Chondrocyte (in vitro differentiated cells): ENCODE results near the gene FASN. TPM values are rescaled to one million over a fixed set of nuclear protein-coding genes. Genes with fewer than 3 reads are reported as not detected.

Experiments
- DNase-seq: peaks from one replicate; pipeline ENCODE4 v3.0.0; 2021; ENCODE audit warnings: mixed read lengths, low spot score
- H3K27ac Mint-ChIP-seq: one replicate; pipeline ENCODE4 v1.8.0; 2021; ENCODE audit warnings: mild to moderate bottlenecking, moderate library complexity, mixed read lengths; ENCODE audit not compliant: unreplicated experiment
- H3K27me3 Mint-ChIP-seq: 2 replicates; pipeline ENCODE4 v1.8.0; 2021; ENCODE audit warnings: low read depth, mixed read lengths
- H3K36me3 Mint-ChIP-seq: 2 replicates; pipeline ENCODE4 v1.8.0; 2021; ENCODE audit warnings: low read depth, mixed read lengths
- H3K4me1 Mint-ChIP-seq: 2 replicates; pipeline ENCODE4 v1.8.0; 2021; ENCODE audit warnings: low read depth, mild to moderate bottlenecking, mixed read lengths
- H3K4me3 Mint-ChIP-seq: one replicate; pipeline ENCODE4 v1.8.0; 2021; ENCODE audit warnings: mild to moderate bottlenecking, moderate library complexity, mixed read lengths; ENCODE audit not compliant: unreplicated experiment
- H3K9me3 Mint-ChIP-seq: 2 replicates; pipeline ENCODE4 v1.8.0; 2021; ENCODE audit warnings: low read depth, mixed read lengths
- total RNA-seq: library from RNA; stranded (reverse); gene quantifications from 3 replicates; pipeline ENCODE4 v1.2.1, GENCODE V29; 2021
- TF ChIP-seq, protein P1 (sequence below): fragments of 200-600 bp; sonication (generic); IDR thresholded peaks from 2 replicates; pipeline ENCODE4 v1.5.0; 2021; ENCODE audit warnings: antibody characterized with exemption, mild to moderate bottlenecking, moderate library complexity

The FASN gene
- total RNA-seq, 1 donor from 2014 or later: 141 TPM

GRCh38 chr17:82098939-82099763 is 1.1 kb upstream of the FASN start:
- DNase-seq: no peak
- Mint-ChIP-seq H3K27ac (peak overlapping the region; percentile 78), H3K4me3 (peak overlapping the region; percentile 70), H3K4me1 (peaks cover 22% of the 10 kb centered on the region), H3K9me3 (no peaks in the 10 kb centered on the region), H3K27me3 (no peaks in the 10 kb centered on the region), H3K36me3 (peaks cover 1% of the 10 kb centered on the region)
- TF ChIP-seq, protein P1, sequence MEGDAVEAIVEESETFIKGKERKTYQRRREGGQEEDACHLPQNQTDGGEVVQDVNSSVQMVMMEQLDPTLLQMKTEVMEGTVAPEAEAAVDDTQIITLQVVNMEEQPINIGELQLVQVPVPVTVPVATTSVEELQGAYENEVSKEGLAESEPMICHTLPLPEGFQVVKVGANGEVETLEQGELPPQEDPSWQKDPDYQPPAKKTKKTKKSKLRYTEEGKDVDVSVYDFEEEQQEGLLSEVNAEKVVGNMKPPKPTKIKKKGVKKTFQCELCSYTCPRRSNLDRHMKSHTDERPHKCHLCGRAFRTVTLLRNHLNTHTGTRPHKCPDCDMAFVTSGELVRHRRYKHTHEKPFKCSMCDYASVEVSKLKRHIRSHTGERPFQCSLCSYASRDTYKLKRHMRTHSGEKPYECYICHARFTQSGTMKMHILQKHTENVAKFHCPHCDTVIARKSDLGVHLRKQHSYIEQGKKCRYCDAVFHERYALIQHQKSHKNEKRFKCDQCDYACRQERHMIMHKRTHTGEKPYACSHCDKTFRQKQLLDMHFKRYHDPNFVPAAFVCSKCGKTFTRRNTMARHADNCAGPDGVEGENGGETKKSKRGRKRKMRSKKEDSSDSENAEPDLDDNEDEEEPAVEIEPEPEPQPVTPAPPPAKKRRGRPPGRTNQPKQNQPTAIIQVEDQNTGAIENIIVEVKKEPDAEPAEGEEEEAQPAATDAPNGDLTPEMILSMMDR: no peak

DNA sequence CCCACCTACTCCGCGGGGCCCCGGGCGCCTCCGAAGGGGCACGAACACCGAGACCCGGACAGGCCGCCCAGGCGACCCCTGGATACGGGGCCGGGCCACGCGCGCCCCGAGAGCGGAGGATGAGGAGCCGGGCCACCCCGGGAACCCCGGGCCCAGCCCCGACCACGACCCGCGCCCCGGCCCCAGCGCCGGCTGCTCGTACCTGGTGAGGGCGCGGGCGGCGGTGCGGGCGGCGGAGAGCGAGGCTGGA is 192 bp downstream of the FASN start:
- DNase-seq: no peak
- TF ChIP-seq, protein P1: no peak
- H3K27ac Mint-ChIP-seq: no peak overlapping the region
- peaks cover 22% of the 10 kb centered on the region for H3K4me1 Mint-ChIP-seq
- H3K27me3 Mint-ChIP-seq: no peaks in the 10 kb centered on the region
- no peaks in the 10 kb centered on the region for H3K9me3 Mint-ChIP-seq
- H3K36me3 Mint-ChIP-seq: peaks cover 4% of the 10 kb centered on the region
- peak overlapping the region; percentile 53 for H3K4me3 Mint-ChIP-seq

DNA sequence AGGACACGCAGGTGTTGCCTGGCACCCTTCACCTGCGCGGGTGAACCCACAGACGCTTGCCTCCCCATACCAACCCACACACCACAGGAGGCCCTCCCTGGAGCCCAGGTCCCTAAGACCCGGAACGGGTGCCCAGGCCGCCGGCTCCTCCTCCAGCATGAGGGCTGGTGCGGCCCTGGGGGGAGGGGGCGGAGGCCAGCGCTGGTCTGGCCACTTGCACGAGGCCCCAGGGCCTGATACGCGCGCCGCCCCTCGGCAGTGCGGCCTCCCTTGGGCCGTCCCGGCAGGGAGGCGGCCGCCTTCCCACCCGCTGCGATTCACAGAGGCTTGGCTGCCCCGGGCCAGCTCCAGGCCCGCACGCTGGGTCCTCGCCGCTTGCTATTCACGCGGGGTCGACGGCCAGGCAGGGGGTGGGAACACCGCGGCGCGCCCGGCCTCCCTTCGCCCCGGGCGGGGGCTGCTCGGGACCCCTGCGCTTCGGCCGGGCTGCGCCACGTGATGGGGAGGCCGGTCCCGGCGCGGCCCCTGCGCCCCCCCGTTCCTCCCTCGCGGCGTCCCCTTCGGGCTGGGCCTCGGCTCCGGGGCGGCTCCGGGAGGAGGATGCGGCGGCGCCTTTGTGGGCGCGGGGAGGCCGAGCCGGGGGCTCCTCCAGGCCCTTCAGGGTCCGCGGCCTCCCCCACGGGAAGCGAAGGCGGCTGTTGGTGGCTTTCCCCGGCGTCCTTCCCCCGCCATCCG is 685 bp downstream of the FASN start:
- TF ChIP-seq, protein P1: no peak
- peak; percentile 92 for DNase-seq
- peak overlapping the region; percentile 32 for H3K27ac Mint-ChIP-seq
- H3K27me3 Mint-ChIP-seq: no peaks in the 10 kb centered on the region
- H3K36me3 Mint-ChIP-seq: peaks cover 4% of the 10 kb centered on the region
- peaks cover 22% of the 10 kb centered on the region for H3K4me1 Mint-ChIP-seq
- no peaks in the 10 kb centered on the region for H3K9me3 Mint-ChIP-seq
- H3K4me3 Mint-ChIP-seq: peak overlapping the region; percentile 67

DNA sequence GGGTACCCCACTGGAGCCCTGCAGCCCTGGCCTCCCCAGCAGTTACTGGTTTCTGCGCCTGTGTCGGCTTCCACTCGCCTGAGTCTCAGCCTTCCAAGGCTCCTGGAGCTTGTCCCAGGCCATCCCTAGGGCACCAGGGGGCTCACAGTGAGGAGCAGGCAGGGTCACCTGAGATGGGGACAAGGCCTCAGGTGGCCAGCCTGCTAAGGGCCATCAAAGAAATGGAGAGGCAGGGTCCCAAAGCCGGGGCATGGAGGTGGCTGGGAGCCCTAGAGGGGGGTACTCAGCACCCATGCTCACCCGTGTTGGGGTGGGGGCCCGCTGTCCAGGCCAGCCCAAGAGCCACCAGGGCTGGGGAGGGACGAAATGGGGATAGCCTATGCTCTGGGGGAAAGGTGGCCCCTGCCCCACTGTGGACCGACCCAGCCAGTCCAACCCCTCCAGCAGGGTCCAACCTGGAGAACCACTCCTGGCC is 1.3 kb downstream of the FASN start:
- H3K4me3 Mint-ChIP-seq: peak overlapping the region; percentile 67
- peaks cover 4% of the 10 kb centered on the region for H3K36me3 Mint-ChIP-seq
- TF ChIP-seq, protein P1: no peak
- no peaks in the 10 kb centered on the region for H3K9me3 Mint-ChIP-seq
- H3K27ac Mint-ChIP-seq: peak overlapping the region; percentile 32
- H3K4me1 Mint-ChIP-seq: peaks cover 22% of the 10 kb centered on the region
- DNase-seq: no peak
- no peaks in the 10 kb centered on the region for H3K27me3 Mint-ChIP-seq
